A549 (cell line): Measurements from ENCODE around the gene TRIM69. TPM values are rescaled to one million over a fixed set of nuclear protein-coding genes. Genes with fewer than 3 reads are reported as not detected.

Experiments
- ATAC-seq, 2 experiments: fragments of 200-7000 bp in 1 of 2; fragments of >200 bp in 1 of 2; cut with Nextera tagmentation in 1 of 2; cut with Tn5 transposase in 1 of 2; 3 replicates each; pipeline versions ENCODE4 v1.8.0 to v1.9.1; 2018 to 2020; ENCODE audit warnings: mild to moderate bottlenecking in 1 of 2, moderate library complexity in 1 of 2
- CTCF ChIA-PET: fragments of 300-600 bp; sonication (Branson Sonifier 250); formaldehyde crosslinking; extraction: SDS; loops from one replicate; lab custom pipeline; 2021; ENCODE audit warnings: antibody characterized with exemption, inconsistent platforms; lab: Yijun Ruan, JAX
- POLR2A ChIA-PET: fragments of 350-600 bp; formaldehyde crosslinking; extraction: SDS; loops from one replicate; lab custom pipeline; 2021; ENCODE audit warnings: antibody characterized with exemption, inconsistent platforms; lab: Yijun Ruan, JAX
- DNase-seq, 2 experiments: peaks; one replicate each; pipeline versions ENCODE4 v3.0.0 to v3.0.0-alpha.2; 2011 to 2016; ENCODE audit warnings: low read depth in 1 of 2, low spot score in 1 of 2
- FAIRE-seq: peaks from 2 replicates; lab custom pipeline; 2011; peaks lifted over from hg19 to GRCh38; lab: Jason Lieb, UNC
- H3K27ac ChIP-seq, 2 experiments: fragments of >200 bp; sonication (Bioruptor Twin); formaldehyde crosslinking; 3 replicates each; pipeline ENCODE4 v1.5.1; 2016 to 2017
- H3K4me1 ChIP-seq: fragments of >200 bp; sonication (Bioruptor Twin); formaldehyde crosslinking; 3 replicates; pipeline ENCODE4 v1.6.1; 2016
- H3K4me2 ChIP-seq: fragments of >200 bp; sonication (Bioruptor Twin); formaldehyde crosslinking; 3 replicates; pipeline ENCODE4 v1.6.1; 2016
- H3K4me3 ChIP-seq: fragments of >200 bp; sonication (Bioruptor Twin); formaldehyde crosslinking; 3 replicates; pipeline ENCODE4 v1.5.1; 2016
- H3K9me3 ChIP-seq: fragments of >200 bp; sonication (Bioruptor Twin); formaldehyde crosslinking; 3 replicates; pipeline ENCODE4 v1.6.1; 2016
- BCL3 ChIP-seq: fragments of >200 bp; sonication (Bioruptor Twin); formaldehyde crosslinking; IDR thresholded peaks from 3 replicates; pipeline ENCODE4 v1.6.1; 2016
- CBX8 ChIP-seq: fragments of 200-600 bp; sonication (generic); IDR thresholded peaks from 2 replicates; pipeline ENCODE4 v1.6.1; 2016
- CEBPB ChIP-seq, 2 experiments: fragments of >200 bp in 1 of 2; sonication (Bioruptor Twin) in 1 of 2; formaldehyde crosslinking in 1 of 2; IDR thresholded peaks; 2 replicates each; pipeline ENCODE4 v1.6.1; 2012 to 2016
- CTCF ChIP-seq: fragments of >200 bp; sonication (Bioruptor Twin); formaldehyde crosslinking; IDR thresholded peaks from 3 replicates; pipeline ENCODE4 v1.5.1; 2016
- E2F6 ChIP-seq: IDR thresholded peaks from 2 replicates; pipeline ENCODE4 v1.6.1; 2012; ENCODE audit warnings: low read depth, borderline replicate concordance
- EHMT2 ChIP-seq: fragments of 200-600 bp; sonication (generic); IDR thresholded peaks from 2 replicates; pipeline ENCODE4 v1.6.1; 2016; ENCODE audit warnings: antibody characterized with exemption, low read depth, mild to moderate bottlenecking, moderate library complexity
- ELK1 ChIP-seq: fragments of 150-350 bp; IDR thresholded peaks from 2 replicates; pipeline ENCODE4 v1.6.1; 2014; ENCODE audit warnings: low read depth, mild to moderate bottlenecking, low read length
- FOSL2 ChIP-seq, 2 experiments: fragments of 450-650 bp in 1 of 2; fragments of >200 bp in 1 of 2; sonication (Bioruptor Twin) in 1 of 2; formaldehyde crosslinking; IDR thresholded peaks; 2 replicates each; pipeline versions ENCODE4 v1.5.0 to v1.6.1; 2016 to 2020; ENCODE audit warnings: mild to moderate bottlenecking in 1 of 2, moderate library complexity in 1 of 2
- FOXS1 ChIP-seq: fragments of 250-450 bp; sonication (Bioruptor Pico); IDR thresholded peaks from 2 replicates; pipeline ENCODE4 v1.5.0; 2020; ENCODE audit warnings: mild to moderate bottlenecking, moderate library complexity
- GATA3 ChIP-seq: IDR thresholded peaks from 2 replicates; pipeline ENCODE4 v1.6.1; 2012; ENCODE audit warnings: borderline replicate concordance
- HDAC2 ChIP-seq: fragments of 200-600 bp; sonication (generic); IDR thresholded peaks from 2 replicates; pipeline ENCODE4 v1.6.1; 2016
- HES2 ChIP-seq: fragments of >200 bp; sonication (Bioruptor Twin); formaldehyde crosslinking; IDR thresholded peaks from 2 replicates; pipeline ENCODE4 v1.6.1; 2016
- HEYL ChIP-seq: fragments of 250-450 bp; sonication (Bioruptor Pico); IDR thresholded peaks from 2 replicates; pipeline ENCODE4 v1.8.0; 2021; ENCODE audit warnings: mild to moderate bottlenecking, moderate library complexity
- HMGXB4 ChIP-seq: fragments of 250-450 bp; sonication (Bioruptor Pico); IDR thresholded peaks from 2 replicates; pipeline ENCODE4 v1.5.0; 2021; ENCODE audit warnings: mild to moderate bottlenecking, moderate library complexity, borderline replicate concordance
- HOXA7 ChIP-seq: fragments of 250-450 bp; sonication (Bioruptor Pico); IDR thresholded peaks from 2 replicates; pipeline ENCODE4 v1.5.0; 2020; ENCODE audit warnings: mild to moderate bottlenecking, moderate library complexity
- HOXB13 ChIP-seq: fragments of 250-450 bp; sonication (Bioruptor Pico); IDR thresholded peaks from 2 replicates; pipeline ENCODE4 v1.5.0; 2020; ENCODE audit warnings: low read depth, mild to moderate bottlenecking, moderate library complexity
- HOXB5 ChIP-seq: fragments of 250-450 bp; sonication (Bioruptor Pico); IDR thresholded peaks from 2 replicates; pipeline ENCODE4 v1.5.0; 2020; ENCODE audit warnings: mild to moderate bottlenecking, moderate library complexity
- JUN ChIP-seq, 2 experiments: fragments of >200 bp; sonication (Bioruptor Twin); formaldehyde crosslinking; IDR thresholded peaks; 2 replicates in 1 of 2; 3 replicates in 1 of 2; pipeline ENCODE4 v1.6.1; 2016 to 2017
- KDM5A ChIP-seq: fragments of 200-600 bp; sonication (generic); IDR thresholded peaks from 2 replicates; pipeline ENCODE4 v1.6.1; 2016; ENCODE audit warnings: antibody characterized with exemption, mild to moderate bottlenecking
- MAFK ChIP-seq: fragments of 450-650 bp; IDR thresholded peaks from 2 replicates; pipeline ENCODE4 v1.6.1; 2014; ENCODE audit not compliant: partially characterized antibody
- MYC ChIP-seq: IDR thresholded peaks from 2 replicates; pipeline ENCODE4 v1.6.1; 2012; ENCODE audit warnings: mild to moderate bottlenecking, inconsistent platforms, low read length, improper control_type of control experiment, borderline replicate concordance
- NPAS2 ChIP-seq: fragments of 250-450 bp; sonication (Bioruptor Pico); IDR thresholded peaks from 2 replicates; pipeline ENCODE4 v1.8.0; 2022; ENCODE audit warnings: mild to moderate bottlenecking, moderate library complexity, borderline replicate concordance
- NR3C1 ChIP-seq: fragments of >200 bp; sonication (Bioruptor Twin); formaldehyde crosslinking; IDR thresholded peaks from 3 replicates; pipeline ENCODE4 v1.6.1; 2017
- RCOR1 ChIP-seq: fragments of 150-350 bp; IDR thresholded peaks from 2 replicates; pipeline ENCODE4 v1.6.1; 2014; ENCODE audit warnings: antibody characterized with exemption, low read length, low read depth
- RFX5 ChIP-seq: fragments of 450-650 bp; IDR thresholded peaks from 2 replicates; pipeline ENCODE4 v1.7.1; 2014; ENCODE audit warnings: antibody characterized with exemption, mild to moderate bottlenecking, moderate library complexity
- TFCP2L1 ChIP-seq: fragments of 250-450 bp; sonication (Bioruptor Pico); IDR thresholded peaks from 2 replicates; pipeline ENCODE4 v1.5.0; 2021; ENCODE audit warnings: mild to moderate bottlenecking
- USF2 ChIP-seq: fragments of 450-650 bp; IDR thresholded peaks from 2 replicates; pipeline ENCODE4 v1.6.1; 2014; ENCODE audit warnings: antibody characterized with exemption
- ZSCAN20 ChIP-seq: fragments of 250-450 bp; sonication (Bioruptor Pico); IDR thresholded peaks from 2 replicates; pipeline ENCODE4 v1.8.0; 2022; ENCODE audit warnings: mild to moderate bottlenecking, moderate library complexity
- WGBS: methylation state at CpG from one replicate; pipeline ENCODE4 v1.1.6; 2017; ENCODE audit errors: missing lambda C conversion rate; 5-methylcytosine and 5-hydroxymethylcytosine counted together
- polyA plus RNA-seq, 4 experiments: library from polyadenylated mRNA; depleted of rRNA in 3 of 4; stranded (reverse); fragments of >200 nt; fragmentation: RNase III in 1 of 4; extraction: RNeasy Plus Mini Kit Qiagen cat#74134 plus additional on column Dnase treatment in 1 of 4; gene quantifications; 2 replicates in 3 of 4; 3 replicates in 1 of 4; pipeline ENCODE4 v1.2.3, GENCODE V29; 2011 to 2017

Gene TRIM69
- polyA plus RNA-seq, 2 of the 4 experiments (the other 2 are of a cell fraction) = 9.0 to 10.4 TPM

- H3K9me3 ChIP-seq = no peaks in the 10 kb centered on the region
- H3K4me2 ChIP-seq = no peak overlapping the region
- no peak overlapping the region for H3K4me3 ChIP-seq
- ChIA-PET POLR2A (interaction anchor here (0.7 kb wide), 1 partner anchor 8 kb away, joined by 3 read pairs; no protein-coding TSS in a partner anchor), CTCF (interaction anchor here (1.2 to 1.5 kb wide), 2 partner anchors 10 to 18 kb away, joined by 5 read pairs; partner anchors contain the start of gene PATL2)
- no peaks in the 10 kb centered on the region for H3K4me1 ChIP-seq
- TF ChIP-seq CTCF (no peak), MAFK (no peak), USF2 (no peak), HOXB13 (CRISPR knock-in tag) (no peak), ZSCAN20 (no peak), FOXS1 (CRISPR knock-in tag) (no peak), E2F6 (no peak), HDAC2 (no peak), EHMT2 (no peak), TFCP2L1 (CRISPR knock-in tag) (no peak), NPAS2 (CRISPR knock-in tag) (no peak), RCOR1 (no peak), GATA3 (no peak), KDM5A (no peak)
- no peak for FAIRE-seq
- H3K27ac ChIP-seq = no peak overlapping the region
- 80% methylated on average over 4 of the region's 4 CpGs for WGBS
- ATAC-seq = no peak; a peak in 1 of 6 replicates
- DNase-seq = no peak
These were observed 15.7 kb upstream of the TRIM69 start for GRCh38 chr15:44720460-44721176.

GRCh38 chr15:44722011-44722410 is 14.3 kb upstream of the TRIM69 start:
- Histone ChIP-seq H3K27ac (no peak overlapping the region), H3K4me1 (peaks cover 11% of the 10 kb centered on the region), H3K4me2 (no peak overlapping the region), H3K4me3 (no peak overlapping the region), H3K9me3 (no peaks in the 10 kb centered on the region)
- no peak for FAIRE-seq
- POLR2A ChIA-PET = no interaction called here
- CTCF ChIA-PET = interaction anchor here (2.3 kb wide), 1 partner anchor 9 kb away, joined by 15 read pairs; the partner anchor contains the start of gene B2M
- no peak for ATAC-seq
- no peak for DNase-seq
- WGBS = 70% methylated on average over 2 of the region's 2 CpGs
- TF ChIP-seq JUN (IDR thresholded peaks at IDR 0.05) = no peak
- no peak for TF ChIP-seq RCOR1
- no peak for TF ChIP-seq HOXB5 (CRISPR knock-in tag)
- TF ChIP-seq ELK1 = no peak
- TF ChIP-seq FOXS1 (CRISPR knock-in tag) = no peak
- no peak for TF ChIP-seq CBX8
- no peak for TF ChIP-seq HES2
- TF ChIP-seq HOXA7 = no peak
- no peak for TF ChIP-seq CEBPB (IDR thresholded peaks at IDR 0.05)
- no peak for TF ChIP-seq HOXB13 (CRISPR knock-in tag)
- TF ChIP-seq NR3C1 = no peak
- TF ChIP-seq RFX5 = no peak
- no peak for TF ChIP-seq MYC
- no peak for TF ChIP-seq FOSL2 (IDR thresholded peaks at IDR 0.05)
- no peak for TF ChIP-seq FOSL2 (CRISPR knock-in tag; IDR thresholded peaks at IDR 0.05)
- no peak for TF ChIP-seq HEYL (CRISPR knock-in tag)
- TF ChIP-seq HMGXB4 (CRISPR knock-in tag) = no peak
- no peak for TF ChIP-seq E2F6
- no peak for TF ChIP-seq HDAC2
- no peak for TF ChIP-seq BCL3
